Astrocyte (in vitro differentiated cells and primary cell): Measurements from ENCODE around the gene FES. TPM values are rescaled to one million over a fixed set of nuclear protein-coding genes. Genes with fewer than 3 reads are reported as not detected.

ENCODE experiments used
- DNase-seq: peaks from one replicate; pipeline ENCODE4 v3.0.0-alpha.2; 2010; ENCODE audit warnings: low read depth
- FAIRE-seq: peaks from 2 replicates; lab custom pipeline; 2011; peaks lifted over from hg19 to GRCh38; lab: Jason Lieb, UNC
- H2AFZ ChIP-seq: 2 replicates; pipeline ENCODE4 v1.6.0; 2012; ENCODE audit warnings: low read depth, low read length, inconsistent platforms
- H3K27ac ChIP-seq: 2 replicates; pipeline ENCODE4 v1.5.1; 2011; ENCODE audit warnings: low read depth, low read length, inconsistent platforms
- H3K27me3 ChIP-seq: 2 replicates; pipeline ENCODE4 v1.6.0; 2011; ENCODE audit warnings: low read length, inconsistent platforms; ENCODE audit not compliant: insufficient read depth
- H3K36me3 ChIP-seq: 2 replicates; pipeline ENCODE4 v1.5.1; 2011; ENCODE audit warnings: low read length, inconsistent platforms; ENCODE audit not compliant: insufficient read depth
- H3K4me1 ChIP-seq: 2 replicates; pipeline ENCODE4 v1.5.1; 2011; ENCODE audit warnings: low read length, inconsistent platforms; ENCODE audit not compliant: insufficient read depth
- H3K4me2 ChIP-seq: 2 replicates; pipeline ENCODE4 v1.6.0; 2012; ENCODE audit warnings: low read length, inconsistent platforms
- H3K4me3 ChIP-seq: 2 replicates; pipeline ENCODE4 v1.5.1; 2011; ENCODE audit warnings: low read depth, mild to moderate bottlenecking, low read length, inconsistent platforms; ENCODE audit not compliant: insufficient read depth
- H3K79me2 ChIP-seq: 2 replicates; pipeline ENCODE4 v1.6.0; 2012; ENCODE audit warnings: mild to moderate bottlenecking, low read length, inconsistent platforms; ENCODE audit not compliant: insufficient read depth
- H3K9ac ChIP-seq: 2 replicates; pipeline ENCODE4 v1.6.0; 2012; ENCODE audit warnings: mild to moderate bottlenecking, low read length, inconsistent platforms
- H3K9me3 ChIP-seq: 2 replicates; pipeline ENCODE4 v1.5.1; 2012; ENCODE audit warnings: low read depth, mild to moderate bottlenecking, low read length, inconsistent platforms; ENCODE audit not compliant: insufficient read depth
- H4K20me1 ChIP-seq: 2 replicates; pipeline ENCODE4 v1.6.0; 2012; ENCODE audit warnings: low read length, inconsistent platforms; ENCODE audit not compliant: insufficient read depth
- H3K27ac Mint-ChIP-seq: one replicate; pipeline ENCODE4 v1.8.0; 2021; ENCODE audit warnings: mild to moderate bottlenecking, mixed read lengths; ENCODE audit not compliant: unreplicated experiment
- H3K27me3 Mint-ChIP-seq: one replicate; pipeline ENCODE4 v1.8.0; 2021; ENCODE audit warnings: low read depth, mixed read lengths; ENCODE audit not compliant: unreplicated experiment
- H3K36me3 Mint-ChIP-seq: one replicate; pipeline ENCODE4 v1.8.0; 2021; ENCODE audit warnings: low read depth, mixed read lengths; ENCODE audit not compliant: unreplicated experiment
- H3K4me1 Mint-ChIP-seq: one replicate; pipeline ENCODE4 v1.8.0; 2021; ENCODE audit warnings: low read depth, mixed read lengths; ENCODE audit not compliant: unreplicated experiment
- H3K4me3 Mint-ChIP-seq: one replicate; pipeline ENCODE4 v1.8.0; 2021; ENCODE audit warnings: mild to moderate bottlenecking, moderate library complexity, mixed read lengths; ENCODE audit not compliant: unreplicated experiment
- H3K9me3 Mint-ChIP-seq: one replicate; pipeline ENCODE4 v1.8.0; 2021; ENCODE audit warnings: mild to moderate bottlenecking, mixed read lengths; ENCODE audit not compliant: unreplicated experiment
- CTCF ChIP-seq: IDR thresholded peaks from 2 replicates; pipeline ENCODE4 v1.5.1; 2011; ENCODE audit warnings: low read depth, mild to moderate bottlenecking, inconsistent platforms, low read length, moderate library complexity; ENCODE audit not compliant: insufficient read depth
- EZH2 ChIP-seq: IDR thresholded peaks from 2 replicates; pipeline ENCODE4 v1.6.1; 2012; ENCODE audit warnings: mild to moderate bottlenecking, low read length, inconsistent platforms; ENCODE audit not compliant: insufficient read depth
- total RNA-seq: library from RNA; stranded (reverse); gene quantifications from 2 replicates; pipeline ENCODE4 v1.2.1, GENCODE V29; 2021

The FES gene
- total RNA-seq, 1 donor from 2014 or later: 7.2 TPM

GRCh38 chr15:90929246-90930019 is 45.1 kb downstream of the FES start:
- Histone ChIP-seq H4K20me1 (no peaks in the 10 kb centered on the region), H3K4me2 (peak overlapping the region; percentile 89), H3K36me3 (no peaks in the 10 kb centered on the region), H3K4me1 (peaks cover 17% of the 10 kb centered on the region), H2AFZ (peak overlapping the region; percentile 94), H3K27me3 (no peaks in the 10 kb centered on the region), H3K4me3 (peak overlapping the region; percentile 67), H3K9ac (peak overlapping the region; percentile 70), H3K79me2 (no peaks in the 10 kb centered on the region), H3K9me3 (no peaks in the 10 kb centered on the region), H3K27ac (peak overlapping the region; percentile 60)
- TF ChIP-seq EZH2: no peak
- no peak for TF ChIP-seq CTCF
- Mint-ChIP-seq H3K9me3 (no peaks in the 10 kb centered on the region), H3K27ac (no peak overlapping the region), H3K4me1 (peaks cover 3% of the 10 kb centered on the region), H3K36me3 (no peaks in the 10 kb centered on the region), H3K4me3 (no peak overlapping the region), H3K27me3 (peaks cover 2% of the 10 kb centered on the region)
- DNase-seq: no peak
- FAIRE-seq: no peak

GRCh38 chr15:90930861-90931574 is 46.7 kb downstream of the FES start:
- no peaks in the 10 kb centered on the region for H3K9me3 ChIP-seq
- H3K4me3 ChIP-seq: peak overlapping the region; percentile 83
- H3K4me1 ChIP-seq: peaks cover 24% of the 10 kb centered on the region
- H3K27ac Mint-ChIP-seq: no peak overlapping the region
- H3K9me3 Mint-ChIP-seq: no peaks in the 10 kb centered on the region
- no peak overlapping the region for H2AFZ ChIP-seq
- H3K9ac ChIP-seq: peak overlapping the region; percentile 70
- H3K4me3 Mint-ChIP-seq: peak overlapping the region; percentile 89
- no peak for TF ChIP-seq EZH2
- TF ChIP-seq CTCF: no peak
- peaks cover 5% of the 10 kb centered on the region for H3K4me1 Mint-ChIP-seq
- peaks cover 4% of the 10 kb centered on the region for H4K20me1 ChIP-seq
- DNase-seq (no peak), FAIRE-seq (no peak)
- H3K27me3 Mint-ChIP-seq: peaks cover 2% of the 10 kb centered on the region
- peaks cover 8% of the 10 kb centered on the region for H3K79me2 ChIP-seq
- peak overlapping the region; percentile 93 for H3K4me2 ChIP-seq
- H3K36me3 ChIP-seq: no peaks in the 10 kb centered on the region
- no peaks in the 10 kb centered on the region for H3K27me3 ChIP-seq
- H3K27ac ChIP-seq: no peak overlapping the region
- H3K36me3 Mint-ChIP-seq: no peaks in the 10 kb centered on the region

GRCh38 chr15:90931575-90931827 is 47.2 kb downstream of the FES start:
- Histone ChIP-seq H3K9me3 (no peaks in the 10 kb centered on the region), H3K79me2 (peaks cover 13% of the 10 kb centered on the region), H3K4me1 (peaks cover 29% of the 10 kb centered on the region), H3K36me3 (peaks cover 2% of the 10 kb centered on the region), H4K20me1 (peaks cover 8% of the 10 kb centered on the region), H3K27ac (no peak overlapping the region), H3K4me3 (peak overlapping the region; percentile 83), H3K9ac (peak overlapping the region; percentile 76), H2AFZ (peak overlapping the region; percentile 83), H3K27me3 (no peaks in the 10 kb centered on the region), H3K4me2 (peak overlapping the region; percentile 93)
- Mint-ChIP-seq H3K27ac (no peak overlapping the region), H3K27me3 (peaks cover 2% of the 10 kb centered on the region), H3K9me3 (no peaks in the 10 kb centered on the region), H3K36me3 (no peaks in the 10 kb centered on the region), H3K4me3 (peak overlapping the region; percentile 89), H3K4me1 (peaks cover 9% of the 10 kb centered on the region)
- TF ChIP-seq CTCF: no peak
- TF ChIP-seq EZH2: no peak
- no peak for DNase-seq
- no peak for FAIRE-seq
